Esophagus muscularis mucosa (tissue), 4 donors: ENCODE data around the gene F10. TPM values are rescaled to one million over a fixed set of nuclear protein-coding genes. Genes with fewer than 3 reads are reported as not detected.

Source experiments
- DNase-seq: peaks from one replicate; pipeline ENCODE4 v3.0.0-alpha.2; 2017; ENCODE audit errors: extremely low spot score
- H3K27ac ChIP-seq, 4 donors: fragments of 200-600 bp; sonication (generic); replicated peaks in 1 of 4; 1 replicate in 3 of 4; 2 replicates in 1 of 4; pipeline ENCODE4 v1.5.1; 2016 to 2019; ENCODE audit warnings: mild to moderate bottlenecking in 1 of 4
- H3K27me3 ChIP-seq, 4 donors: fragments of 200-600 bp; sonication (generic); one replicate each; pipeline versions ENCODE4 v1.5.1 to v1.6.0; 2016 to 2019
- H3K36me3 ChIP-seq, 4 donors: fragments of 200-600 bp; sonication (generic); one replicate each; pipeline ENCODE4 v1.5.1; 2016 to 2019
- H3K4me1 ChIP-seq, 4 donors: fragments of 200-600 bp; sonication (generic); one replicate each; pipeline ENCODE4 v1.5.1; 2016 to 2019
- H3K4me3 ChIP-seq, 4 donors: fragments of 200-600 bp; sonication (generic); 1 replicate in 2 of 4; 2 replicates in 2 of 4; pipeline ENCODE4 v1.5.1; 2016 to 2019; ENCODE audit warnings: mild to moderate bottlenecking in 4 of 4, moderate library complexity in 1 of 4
- H3K9me3 ChIP-seq, 4 donors: fragments of 200-600 bp; sonication (generic); 1 replicate in 3 of 4; 2 replicates in 1 of 4; pipeline ENCODE4 v1.5.1; 2016 to 2019
- CTCF ChIP-seq, 3 experiments: fragments of 200-600 bp in 2 of 3; fragments of 450-650 bp in 1 of 3; sonication (generic) in 2 of 3; IDR thresholded peaks; one replicate each; pipeline ENCODE4 v1.5.1; 2017 to 2019; ENCODE audit warnings: antibody characterized with exemption in 3 of 3, mild to moderate bottlenecking in 2 of 3, moderate library complexity in 1 of 3
- EP300 ChIP-seq: sonication (generic); formaldehyde crosslinking; IDR thresholded peaks from one replicate; pipeline ENCODE4 v1.6.1; 2017; ENCODE audit warnings: antibody characterized with exemption
- POLR2A ChIP-seq: fragments of 450-650 bp; IDR thresholded peaks from one replicate; pipeline ENCODE4 v1.6.1; 2017; ENCODE audit warnings: antibody characterized with exemption, moderate library complexity, mild to moderate bottlenecking, low read depth
- POLR2AphosphoS5 ChIP-seq, 2 donors: sonication (generic); formaldehyde crosslinking; IDR thresholded peaks; one replicate each; pipeline ENCODE4 v1.6.1; 2017; ENCODE audit warnings: antibody characterized with exemption in 2 of 2
- WGBS: methylation state at CpG from one replicate; pipeline ENCODE4 v1.1.5; 2018; 5-methylcytosine and 5-hydroxymethylcytosine counted together
- intact Hi-C: fragments of 100-400 bp; cut with DNase I; formaldehyde crosslinking; loops from one replicate; pipeline ENCODE4 v1.15.1; 2023
- total RNA-seq, 4 donors: library from RNA; depleted of rRNA; stranded (reverse); fragments of >200 nt; gene quantifications; one replicate each; pipeline versions ENCODE4 v1.1.0 to v1.2.1, GENCODE V29; 2016

F10 gene
- total RNA-seq, 4 donors from 2014 or later = 4.6 to 20.5 (median 11.7) TPM

DNA sequence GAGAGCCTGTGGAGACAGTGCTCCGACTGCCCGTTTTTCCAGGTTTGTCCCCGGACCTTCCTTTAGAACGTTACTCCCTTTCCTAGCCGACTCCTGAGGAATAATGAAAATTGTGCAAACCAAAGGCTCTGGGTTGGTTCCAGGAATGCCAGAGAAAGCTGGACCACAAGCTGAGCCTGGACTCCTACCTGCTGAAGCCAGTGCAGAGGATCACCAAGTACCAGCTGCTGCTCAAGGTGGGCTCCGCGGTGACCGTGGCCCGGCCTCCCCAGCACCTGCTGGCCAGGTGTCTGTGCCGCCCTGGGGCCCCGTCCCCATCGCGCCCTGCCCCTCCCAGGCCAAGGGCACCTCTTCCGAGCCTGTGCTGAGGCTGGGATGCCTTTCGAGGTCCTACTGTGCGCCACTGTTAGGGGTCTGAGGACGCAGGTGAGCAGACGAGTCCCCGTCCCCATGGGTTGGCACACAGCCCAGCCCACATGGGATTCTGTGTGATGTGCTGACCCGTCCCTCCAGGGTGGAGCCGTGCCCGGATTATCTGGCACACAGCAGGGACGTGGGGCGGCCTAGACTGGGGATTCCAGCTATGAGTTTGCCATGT lies 37.6 kb upstream of the F10 start:
- intact Hi-C loops = no loop called here
- WGBS = 88% methylated on average over 22 of the region's 24 CpGs

GRCh38 chr13:113086031-113086750 lies 36.4 kb upstream of the F10 start:
- no peak overlapping the region for H3K4me3 ChIP-seq
- intact Hi-C loops = no loop called here
- WGBS = 92% methylated on average over 16 of the region's 32 CpGs
- H3K27ac ChIP-seq = no peak overlapping the region
- no peak for TF ChIP-seq POLR2AphosphoS5 (IDR thresholded peaks at IDR 0.05)
- TF ChIP-seq EP300 = no peak
- H3K4me1 ChIP-seq = peaks cover 0 to 11% (median 5%) of the 10 kb centered on the region in 4 donors
- DNase-seq = no peak
- H3K9me3 ChIP-seq = no peaks in the 10 kb centered on the region
- H3K36me3 ChIP-seq = peaks cover 0 to 94% (median 22%) of the 10 kb centered on the region in 4 donors
- peaks cover 0 to 32% (median 0%) of the 10 kb centered on the region in 4 donors for H3K27me3 ChIP-seq

More for the DNA sequence above, 37.6 kb upstream of the F10 start:
- H3K4me1 ChIP-seq = peaks cover 0 to 11% (median 5%) of the 10 kb centered on the region in 4 donors
- H3K9me3 ChIP-seq = no peaks in the 10 kb centered on the region
- no peak overlapping the region for H3K4me3 ChIP-seq
- TF ChIP-seq EP300 (no peak), CTCF (IDR thresholded peaks at IDR 0.05) (no peak), POLR2AphosphoS5 (IDR thresholded peaks at IDR 0.05) (no peak), POLR2A (no peak)
- no peak for DNase-seq
- H3K36me3 ChIP-seq = peaks cover 0 to 94% (median 22%) of the 10 kb centered on the region in 4 donors
- H3K27ac ChIP-seq = no peak overlapping the region
- peaks cover 0 to 44% (median 0%) of the 10 kb centered on the region in 4 donors for H3K27me3 ChIP-seq

DNA sequence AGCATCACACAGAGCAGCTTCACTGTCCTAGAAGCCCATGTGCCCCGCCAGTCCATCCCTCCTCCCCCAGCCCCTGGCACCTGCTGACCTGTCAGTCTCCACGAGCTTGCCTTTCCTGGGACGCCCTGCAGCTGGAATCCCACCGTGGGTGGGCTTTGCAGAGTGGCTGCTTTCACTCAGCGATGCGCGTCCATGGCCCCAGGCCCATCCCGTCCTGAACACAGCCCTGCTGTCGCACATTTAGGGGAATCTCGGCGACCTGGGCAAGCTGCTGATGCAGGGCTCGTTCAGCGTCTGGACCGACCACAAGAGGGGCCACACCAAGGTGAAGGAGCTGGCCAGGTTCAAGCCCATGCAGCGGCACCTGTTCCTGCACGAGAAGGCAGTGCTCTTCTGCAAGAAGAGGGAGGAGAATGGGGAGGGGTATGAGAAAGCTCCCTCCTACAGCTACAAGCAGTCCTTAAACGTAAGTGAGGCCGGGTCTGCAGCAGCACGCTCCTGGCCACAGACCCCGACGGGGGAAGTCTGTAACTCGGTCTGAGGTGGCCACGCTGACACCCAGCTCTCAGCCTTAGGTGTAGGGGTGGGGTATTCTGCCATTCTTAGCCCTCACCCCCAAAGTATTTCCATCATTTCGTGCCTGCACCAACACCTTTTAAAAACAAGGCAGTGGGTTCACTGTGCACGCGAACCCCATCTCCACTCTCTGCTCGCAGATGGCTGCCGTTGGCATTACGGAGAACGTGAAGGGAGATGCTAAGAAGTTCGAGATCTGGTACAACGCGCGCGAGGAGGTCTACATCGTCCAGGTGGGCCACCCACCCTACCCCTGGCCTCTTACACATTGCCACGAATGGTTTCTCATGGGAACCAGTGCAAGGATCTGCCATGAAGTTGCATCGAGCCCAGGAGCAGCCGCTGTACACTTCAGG lies 35.3 kb upstream of the F10 start:
- Histone ChIP-seq H3K4me1 (peaks cover 0 to 11% (median 5%) of the 10 kb centered on the region in 4 donors), H3K36me3 (peaks cover 0 to 93% (median 21%) of the 10 kb centered on the region in 4 donors), H3K4me3 (no peak overlapping the region), H3K27ac (no peak overlapping the region), H3K9me3 (no peaks in the 10 kb centered on the region), H3K27me3 (peaks cover 0 to 31% (median 0%) of the 10 kb centered on the region in 4 donors)
- no peak for DNase-seq
- WGBS = 86% methylated on average over 39 of the region's 39 CpGs
- intact Hi-C loops = no loop called here
- no peak for TF ChIP-seq POLR2A
- TF ChIP-seq EP300 = no peak
- TF ChIP-seq POLR2AphosphoS5 (IDR thresholded peaks at IDR 0.05) = no peak
- TF ChIP-seq CTCF (IDR thresholded peaks at IDR 0.05) = no peak

DNA sequence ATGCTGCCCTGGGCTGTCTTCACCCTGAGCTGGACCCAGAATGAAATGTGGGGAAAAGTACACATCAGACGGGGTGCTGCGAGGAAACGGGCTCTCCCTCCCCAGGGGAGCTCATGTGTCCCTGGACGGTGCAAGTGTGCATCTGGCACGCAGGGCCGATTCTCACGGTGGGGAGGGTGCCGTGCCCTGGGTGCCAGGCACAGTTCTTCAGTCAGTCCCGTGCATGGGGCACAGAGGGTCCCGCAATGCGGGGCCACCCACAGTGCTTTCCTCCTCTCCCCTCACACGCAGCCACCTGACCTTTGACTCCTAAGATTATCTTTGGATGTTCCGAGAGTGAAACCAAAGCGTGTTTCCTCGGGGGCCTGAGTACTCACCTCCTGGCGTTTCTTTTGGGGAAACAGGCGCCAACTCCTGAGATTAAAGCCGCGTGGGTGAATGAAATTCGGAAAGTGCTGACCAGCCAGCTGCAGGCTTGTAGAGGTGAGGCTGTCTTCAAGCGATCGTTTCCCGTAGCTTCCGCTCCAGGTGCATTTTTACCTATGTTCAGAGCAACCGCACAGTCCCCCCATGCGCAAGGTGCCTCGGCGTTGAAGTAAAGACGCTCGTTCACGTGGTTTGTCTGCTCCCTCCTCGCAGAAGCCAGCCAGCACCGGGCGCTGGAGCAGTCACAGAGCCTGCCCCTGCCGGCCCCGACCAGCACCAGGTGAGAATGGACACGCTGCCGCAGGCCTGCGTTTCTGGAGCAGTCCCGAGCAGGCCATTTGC lies 34.5 kb upstream of the F10 start:
- intact Hi-C loops = no loop called here
- Histone ChIP-seq H3K4me3 (no peak overlapping the region), H3K4me1 (peaks cover 0 to 11% (median 4%) of the 10 kb centered on the region in 4 donors), H3K27me3 (peaks cover 0 to 31% (median 0%) of the 10 kb centered on the region in 4 donors), H3K36me3 (peaks cover 0 to 87% (median 21%) of the 10 kb centered on the region in 4 donors), H3K27ac (no peak overlapping the region), H3K9me3 (no peaks in the 10 kb centered on the region)
- WGBS = 93% methylated on average over 31 of the region's 40 CpGs
- no peak for DNase-seq
- TF ChIP-seq CTCF (IDR thresholded peaks at IDR 0.05) = no peak
- TF ChIP-seq POLR2AphosphoS5 (IDR thresholded peaks at IDR 0.05) = no peak
- TF ChIP-seq EP300 = no peak
- TF ChIP-seq POLR2A = no peak
